PFSK-1 (cell line): ENCODE measurements around the gene PLIN5.

Experiments used
- POLR2AphosphoS5 ChIP-seq: IDR thresholded peaks from 2 replicates; pipeline ENCODE4 v1.6.1; 2012; ENCODE audit warnings: low read depth, mild to moderate bottlenecking, control low read depth, low read length, moderate library complexity
- REST ChIP-seq, 2 experiments: IDR thresholded peaks; 2 replicates each; pipeline versions ENCODE4 v1.6.1 to v1.8.0; 2011 to 2012; ENCODE audit warnings: low read depth in 2 of 2, low read length in 2 of 2, control low read depth in 1 of 2, inconsistent platforms in 1 of 2, mild to moderate bottlenecking in 1 of 2, moderate library complexity in 1 of 2; ENCODE audit not compliant: insufficient read depth in 1 of 2
- SIN3A ChIP-seq: IDR thresholded peaks from 2 replicates; pipeline ENCODE4 v1.6.1; 2012; ENCODE audit warnings: mild to moderate bottlenecking, low read length, moderate library complexity, borderline replicate concordance; ENCODE audit not compliant: insufficient read depth
- TAF1 ChIP-seq: IDR thresholded peaks from 2 replicates; pipeline ENCODE4 v1.6.1; 2012; ENCODE audit warnings: low read length, control low read depth, borderline replicate concordance; ENCODE audit not compliant: insufficient read depth

GRCh38 chr19:4570916-4571304, 35.9 kb upstream of the PLIN5 start:
- no peak for TF ChIP-seq POLR2AphosphoS5
- TF ChIP-seq TAF1, result no peak
- TF ChIP-seq REST (IDR thresholded peaks at IDR 0.05; ENCODE audit: insufficient read depth in 1 of 2, low read depth in 2 of 2, low read length in 2 of 2), result no peak
- no peak for TF ChIP-seq SIN3A
